ACC112 (cell line): Measurements from ENCODE around the gene AKAP12.

Source experiments
- H2AFZ ChIP-seq: fragments of 200-600 bp; sonication (generic); one replicate; pipeline ENCODE4 v1.6.0; 2017; ENCODE audit warnings: antibody characterized with exemption, low read length; ENCODE audit not compliant: unreplicated experiment
- H3K27ac ChIP-seq: fragments of 200-600 bp; sonication (generic); 2 replicates; pipeline ENCODE4 v1.5.1; 2014; ENCODE audit warnings: low read depth, mild to moderate bottlenecking, antibody characterized with exemption, low read length, moderate library complexity
- H3K27me3 ChIP-seq: fragments of 200-600 bp; sonication (generic); 2 replicates; pipeline ENCODE4 v1.6.1; 2014; ENCODE audit warnings: mild to moderate bottlenecking, antibody characterized with exemption, low read length, moderate library complexity, mixed read lengths; ENCODE audit not compliant: insufficient read depth
- H3K36me3 ChIP-seq: fragments of 200-600 bp; sonication (generic); 2 replicates; pipeline ENCODE4 v1.6.1; 2016; ENCODE audit warnings: mild to moderate bottlenecking, antibody characterized with exemption, low read length, moderate library complexity, mixed read lengths; ENCODE audit not compliant: insufficient read depth
- H3K4me1 ChIP-seq: fragments of 200-600 bp; sonication (generic); one replicate; pipeline ENCODE4 v1.6.1; 2016; ENCODE audit warnings: low read length, mixed read lengths; ENCODE audit not compliant: insufficient read depth, unreplicated experiment, control insufficient read depth
- H3K4me3 ChIP-seq: fragments of 200-600 bp; sonication (generic); 2 replicates; pipeline ENCODE4 v1.5.1; 2014; ENCODE audit warnings: mild to moderate bottlenecking, low read depth, low read length
- H3K79me2 ChIP-seq: fragments of 200-600 bp; sonication (generic); one replicate; pipeline ENCODE4 v1.6.0; 2016; ENCODE audit warnings: low read length; ENCODE audit not compliant: control insufficient read depth, unreplicated experiment, insufficient read depth

The AKAP12 gene

DNA sequence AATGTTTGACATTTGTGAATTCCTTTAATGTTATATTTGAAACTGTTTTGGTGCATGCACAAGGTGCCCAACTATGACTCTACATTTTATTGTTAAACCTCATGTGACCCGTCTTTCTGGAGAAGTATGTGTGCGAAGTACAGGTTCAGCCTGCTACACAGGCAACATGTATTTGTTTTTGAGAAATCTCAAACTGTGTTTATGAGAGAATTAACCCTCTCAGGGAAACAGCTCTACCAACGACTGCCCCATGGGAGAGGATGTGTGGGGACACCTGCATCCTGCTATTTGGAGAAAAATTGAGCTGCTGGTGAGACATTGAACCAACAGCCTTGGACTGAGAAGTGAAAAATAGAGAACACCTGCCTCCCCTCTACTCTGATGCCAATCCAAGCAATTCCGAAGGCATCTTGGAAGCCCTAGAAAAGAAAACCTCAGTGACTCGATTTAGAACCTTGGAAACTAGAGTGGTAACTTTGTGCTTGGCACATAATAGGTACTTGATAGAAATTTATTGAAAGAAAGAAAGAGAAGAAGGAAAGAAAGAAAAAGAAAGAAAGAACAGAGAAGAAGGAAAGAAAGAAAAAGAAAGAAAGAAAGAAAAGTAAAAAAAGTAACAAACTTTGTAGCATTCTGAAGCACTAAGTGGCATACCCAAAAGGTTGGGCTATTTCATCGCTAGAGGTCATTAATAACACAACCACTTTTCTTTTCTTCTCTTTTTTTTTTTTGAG lies 2.9 kb upstream of the AKAP12 start:
- H3K27ac ChIP-seq: no peak overlapping the region
- no peak overlapping the region for H3K4me3 ChIP-seq
- no peak overlapping the region for H2AFZ ChIP-seq
- H3K79me2 ChIP-seq: peaks cover 12% of the 10 kb centered on the region
- no peaks in the 10 kb centered on the region for H3K27me3 ChIP-seq
- no peaks in the 10 kb centered on the region for H3K36me3 ChIP-seq
- H3K4me1 ChIP-seq: no peaks in the 10 kb centered on the region

DNA sequence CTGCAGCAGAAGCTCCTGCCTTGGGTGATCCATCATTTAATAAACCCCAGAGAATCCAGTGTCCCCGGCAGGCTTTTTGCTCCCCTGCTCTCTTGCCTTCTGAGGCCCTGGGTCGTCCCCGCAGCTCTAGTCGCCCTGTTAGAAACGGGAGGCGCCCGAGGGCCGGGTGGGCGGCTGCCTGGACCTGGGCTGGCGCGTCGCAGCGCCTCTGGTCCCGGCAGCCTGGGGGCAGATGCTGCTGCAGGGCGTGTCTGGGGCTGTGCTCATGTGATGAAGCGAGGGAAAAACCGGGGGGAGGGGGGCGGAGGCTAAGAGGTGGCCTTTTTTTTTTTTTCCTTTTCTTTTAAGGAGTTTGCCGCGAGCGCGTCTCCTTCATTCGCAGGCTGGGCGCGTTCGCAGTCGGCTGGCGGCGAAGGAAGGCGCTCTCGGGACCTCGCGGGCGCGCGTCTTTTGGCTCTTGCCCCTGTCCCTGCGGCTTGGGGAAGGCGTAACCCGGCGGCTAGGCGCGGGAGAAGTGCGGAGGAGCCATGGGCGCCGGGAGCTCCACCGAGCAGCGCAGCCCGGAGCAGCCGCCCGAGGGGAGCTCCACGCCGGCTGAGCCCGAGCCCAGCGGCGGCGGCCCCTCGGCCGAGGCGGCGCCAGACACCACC lies 394 bp downstream of the AKAP12 start:
- Histone ChIP-seq H3K27me3 (no peaks in the 10 kb centered on the region), H3K4me3 (peak overlapping the region; percentile 99), H3K4me1 (peaks cover 18% of the 10 kb centered on the region), H3K36me3 (no peaks in the 10 kb centered on the region), H3K27ac (peak overlapping the region; percentile 55), H3K79me2 (peaks cover 46% of the 10 kb centered on the region), H2AFZ (peak overlapping the region; percentile 6)

DNA sequence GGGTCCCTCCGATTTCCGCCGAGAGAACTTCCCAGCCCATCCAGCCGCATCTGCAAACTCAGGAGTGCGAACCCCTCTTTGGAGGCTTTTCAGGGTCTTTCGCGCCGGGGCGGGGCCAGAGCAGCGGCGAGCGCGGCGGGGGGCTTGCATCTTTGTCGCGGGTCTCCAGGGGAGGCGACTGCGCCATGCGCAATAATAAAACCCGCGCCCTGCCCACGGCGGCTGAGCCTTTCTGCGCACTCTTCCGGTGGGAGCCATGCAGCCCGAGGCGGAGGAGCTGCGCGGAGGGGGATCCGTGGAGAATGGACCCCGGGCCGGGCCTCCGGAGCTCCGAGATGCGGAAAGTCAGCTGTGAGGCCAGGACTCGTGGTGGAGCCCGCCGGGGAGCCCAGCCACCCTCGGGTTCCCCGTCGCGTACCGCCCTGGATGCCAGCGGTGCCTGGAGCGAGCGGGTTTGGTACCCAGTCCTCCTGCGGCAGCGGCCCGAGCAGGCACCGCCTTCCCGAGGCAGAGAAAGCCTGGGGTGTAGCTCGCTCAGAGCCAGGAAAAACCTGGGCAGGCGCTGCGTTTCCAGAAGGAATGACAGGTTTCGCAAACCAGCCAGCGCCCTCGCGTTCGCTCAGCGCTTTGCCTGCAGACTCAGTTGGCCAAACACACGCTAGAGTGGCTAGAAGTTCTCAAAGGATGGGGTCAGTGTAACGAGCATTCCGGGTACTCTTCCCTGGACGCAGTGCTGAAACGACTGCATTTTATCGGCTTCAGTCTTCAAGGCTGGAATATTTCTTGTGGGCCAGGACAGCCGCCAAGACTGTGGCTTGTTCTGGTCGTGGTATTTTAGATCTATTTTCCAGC lies 1.2 kb downstream of the AKAP12 start:
- Histone ChIP-seq H3K4me3 (peak overlapping the region; percentile 99), H3K36me3 (no peaks in the 10 kb centered on the region), H2AFZ (no peak overlapping the region), H3K4me1 (peaks cover 18% of the 10 kb centered on the region), H3K79me2 (peaks cover 51% of the 10 kb centered on the region), H3K27ac (peak overlapping the region; percentile 55), H3K27me3 (no peaks in the 10 kb centered on the region)

GRCh38 chr6:151241853-151242252 lies 2.1 kb downstream of the AKAP12 start:
- Histone ChIP-seq H3K4me1 (peaks cover 18% of the 10 kb centered on the region), H3K27ac (peak overlapping the region; percentile 55), H3K36me3 (no peaks in the 10 kb centered on the region), H3K79me2 (peaks cover 58% of the 10 kb centered on the region), H3K27me3 (no peaks in the 10 kb centered on the region), H3K4me3 (peak overlapping the region; percentile 99), H2AFZ (no peak overlapping the region)

DNA sequence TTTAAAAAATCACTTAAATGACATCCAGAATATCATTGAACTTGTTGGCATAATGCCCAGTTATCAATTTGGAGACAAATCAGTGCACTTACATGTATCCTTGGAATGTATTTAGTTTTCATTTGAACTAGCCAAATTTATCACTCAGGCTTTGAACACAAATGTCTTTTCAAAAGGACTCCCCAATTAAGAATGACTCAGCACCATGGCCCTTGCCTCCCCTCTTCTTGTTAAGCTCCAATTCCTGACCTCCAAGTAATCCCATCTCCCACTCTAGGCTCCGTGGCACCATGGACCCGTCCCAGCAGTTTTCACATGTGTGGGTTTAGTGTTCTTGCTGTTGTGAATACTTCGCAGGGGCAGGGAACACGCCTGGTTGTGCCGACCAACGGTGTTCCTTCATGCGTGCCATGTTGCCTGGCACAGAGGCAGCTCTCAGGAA lies 2.7 kb downstream of the AKAP12 start:
- H3K27me3 ChIP-seq: no peaks in the 10 kb centered on the region
- peak overlapping the region; percentile 55 for H3K27ac ChIP-seq
- H2AFZ ChIP-seq: no peak overlapping the region
- H3K4me3 ChIP-seq: peak overlapping the region; percentile 99
- H3K79me2 ChIP-seq: peaks cover 63% of the 10 kb centered on the region
- no peaks in the 10 kb centered on the region for H3K36me3 ChIP-seq
- peaks cover 22% of the 10 kb centered on the region for H3K4me1 ChIP-seq

GRCh38 chr6:151243481-151243880 lies 3.7 kb downstream of the AKAP12 start:
- H3K27me3 ChIP-seq: no peaks in the 10 kb centered on the region
- H3K4me1 ChIP-seq: peaks cover 26% of the 10 kb centered on the region
- H3K27ac ChIP-seq: no peak overlapping the region
- no peak overlapping the region for H2AFZ ChIP-seq
- H3K4me3 ChIP-seq: peak overlapping the region; percentile 99
- H3K36me3 ChIP-seq: no peaks in the 10 kb centered on the region; the same call in 1 of the 2 replicates
- H3K79me2 ChIP-seq: peaks cover 74% of the 10 kb centered on the region

DNA sequence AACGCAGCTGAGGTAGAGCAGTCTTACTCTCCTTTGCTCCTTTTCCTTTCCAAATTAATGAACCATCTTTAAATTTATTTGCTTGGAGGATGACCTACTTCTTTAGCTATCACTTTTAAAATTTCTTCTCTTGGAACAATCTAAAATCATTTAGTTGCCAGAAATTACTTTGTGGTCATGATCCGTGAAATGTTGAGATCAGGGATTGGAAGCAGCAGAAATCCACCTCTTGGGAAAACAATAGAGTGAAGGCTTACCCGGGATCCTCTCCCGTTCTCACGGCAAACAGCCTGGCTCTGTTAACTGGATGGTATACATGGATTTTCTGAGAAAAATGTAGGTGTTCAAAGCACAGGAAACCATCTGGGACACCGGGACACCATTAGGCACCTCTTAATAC lies 7.7 kb downstream of the AKAP12 start:
- Histone ChIP-seq H3K27me3 (no peaks in the 10 kb centered on the region), H3K36me3 (no peaks in the 10 kb centered on the region; the same call in 1 of the 2 replicates), H3K4me1 (peaks cover 22% of the 10 kb centered on the region), H2AFZ (no peak overlapping the region), H3K4me3 (no peak overlapping the region), H3K79me2 (peaks cover 85% of the 10 kb centered on the region), H3K27ac (no peak overlapping the region)

DNA sequence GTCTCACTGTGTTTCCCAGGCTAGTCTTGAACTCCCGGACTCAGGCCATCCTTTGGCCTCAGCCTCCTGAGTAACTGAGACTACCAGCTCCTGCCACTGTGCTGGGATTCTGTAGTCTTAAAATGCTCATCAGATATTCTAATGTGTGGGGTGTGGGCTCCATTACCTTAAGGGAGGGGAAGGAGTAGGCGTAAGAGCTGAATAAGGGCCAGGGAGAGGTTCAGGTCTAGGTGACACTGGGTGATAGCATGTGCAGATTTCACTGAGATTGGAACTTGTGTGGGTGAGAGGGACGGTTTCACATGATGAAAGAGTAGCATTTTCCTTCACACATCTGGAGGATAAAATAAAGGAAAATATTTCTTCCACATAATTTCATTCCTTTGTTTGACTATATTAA lies 8.5 kb downstream of the AKAP12 start:
- H3K4me1 ChIP-seq: peaks cover 20% of the 10 kb centered on the region
- H3K4me3 ChIP-seq: no peak overlapping the region
- H3K79me2 ChIP-seq: peaks cover 84% of the 10 kb centered on the region
- H2AFZ ChIP-seq: no peak overlapping the region
- no peak overlapping the region for H3K27ac ChIP-seq
- H3K27me3 ChIP-seq: no peaks in the 10 kb centered on the region
- no peaks in the 10 kb centered on the region; the same call in 1 of the 2 replicates for H3K36me3 ChIP-seq

GRCh38 chr6:151252634-151253033 lies 12.9 kb downstream of the AKAP12 start:
- Histone ChIP-seq H3K36me3 (no peaks in the 10 kb centered on the region; the same call in 1 of the 2 replicates), H3K79me2 (peaks cover 71% of the 10 kb centered on the region), H3K4me1 (peaks cover 32% of the 10 kb centered on the region), H3K4me3 (no peak overlapping the region), H2AFZ (no peak overlapping the region), H3K27ac (no peak overlapping the region), H3K27me3 (no peaks in the 10 kb centered on the region)

- H3K4me3 ChIP-seq: peak overlapping the region; percentile 1; the same call in 1 of the 2 replicates
- peaks cover 64% of the 10 kb centered on the region for H3K79me2 ChIP-seq
- no peaks in the 10 kb centered on the region for H3K36me3 ChIP-seq
- peaks cover 29% of the 10 kb centered on the region for H3K4me1 ChIP-seq
- no peaks in the 10 kb centered on the region for H3K27me3 ChIP-seq
- no peak overlapping the region for H2AFZ ChIP-seq
- peak overlapping the region; percentile 59 for H3K27ac ChIP-seq
Measured at GRCh38 chr6:151254451-151255081, 14.8 kb downstream of the AKAP12 start.
